ENCODE data around the gene ENO1. TPM values are rescaled to one million over a fixed set of nuclear protein-coding genes. Genes with fewer than 3 reads are reported as not detected.

The ENO1 gene
- total RNA-seq, 1 donor from 2014 or later = 444 TPM

DNA sequence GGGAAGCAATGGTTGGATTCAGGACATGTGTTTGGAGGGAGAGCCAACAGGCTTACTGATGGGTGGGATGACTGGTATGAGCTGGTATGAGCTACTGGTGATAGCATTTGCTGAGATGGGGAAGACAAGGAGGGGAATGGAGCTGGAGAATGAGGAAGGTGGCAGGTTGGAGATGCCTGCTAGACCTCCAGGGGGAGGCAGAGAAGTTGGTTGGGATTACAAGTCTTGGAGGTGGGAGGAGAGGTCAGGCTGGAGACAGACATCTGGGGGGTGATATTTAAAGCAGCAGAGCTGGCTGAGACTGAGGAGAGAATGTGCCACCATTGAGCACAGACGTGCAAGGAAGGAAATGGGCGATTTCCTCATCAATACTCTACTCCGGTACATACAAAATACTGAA, 31.8 kb upstream of the ENO1 start:
- no peak overlapping the region for H3K27ac Mint-ChIP-seq
- peaks cover 5% of the 10 kb centered on the region for H3K27me3 Mint-ChIP-seq
- no peak overlapping the region for H3K4me3 Mint-ChIP-seq (ENCODE audit: low read depth)

DNA sequence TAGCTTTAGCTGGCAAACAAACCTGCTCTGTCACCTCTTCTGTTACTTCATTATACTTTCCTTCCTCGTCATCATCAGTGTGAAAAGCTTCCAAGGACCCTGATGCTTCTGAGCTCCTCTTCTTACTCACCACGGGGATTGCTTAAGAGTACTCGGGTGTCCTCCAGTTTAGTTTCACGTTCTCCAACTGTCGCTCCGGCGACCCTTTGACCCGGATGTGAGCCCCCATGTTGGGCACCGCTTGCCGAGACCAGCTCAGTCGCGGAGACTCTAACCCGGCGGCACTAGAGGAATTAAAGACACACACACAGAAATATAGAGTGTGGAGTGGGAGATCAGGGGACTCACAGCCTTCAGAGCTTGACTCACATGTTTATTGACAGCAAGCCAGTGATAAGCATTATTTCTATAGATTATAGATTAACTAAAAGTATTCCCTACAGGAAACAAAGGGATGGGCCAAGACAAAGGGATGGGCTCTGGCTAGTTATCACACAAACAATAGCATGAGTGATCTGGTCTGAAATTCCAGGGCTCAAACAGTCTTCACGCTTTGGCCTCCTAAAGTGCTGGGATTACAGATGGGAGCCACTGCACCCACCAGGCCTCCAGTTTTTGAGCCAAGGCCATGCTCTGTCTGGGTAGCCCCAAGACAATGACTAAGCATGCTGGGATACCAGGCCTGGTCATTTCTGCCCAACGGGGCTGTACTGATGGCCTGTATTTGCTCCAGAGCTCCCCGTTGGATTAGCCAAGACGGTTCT, 30.1 kb upstream of the ENO1 start:
- TF ChIP-seq, protein P1, sequence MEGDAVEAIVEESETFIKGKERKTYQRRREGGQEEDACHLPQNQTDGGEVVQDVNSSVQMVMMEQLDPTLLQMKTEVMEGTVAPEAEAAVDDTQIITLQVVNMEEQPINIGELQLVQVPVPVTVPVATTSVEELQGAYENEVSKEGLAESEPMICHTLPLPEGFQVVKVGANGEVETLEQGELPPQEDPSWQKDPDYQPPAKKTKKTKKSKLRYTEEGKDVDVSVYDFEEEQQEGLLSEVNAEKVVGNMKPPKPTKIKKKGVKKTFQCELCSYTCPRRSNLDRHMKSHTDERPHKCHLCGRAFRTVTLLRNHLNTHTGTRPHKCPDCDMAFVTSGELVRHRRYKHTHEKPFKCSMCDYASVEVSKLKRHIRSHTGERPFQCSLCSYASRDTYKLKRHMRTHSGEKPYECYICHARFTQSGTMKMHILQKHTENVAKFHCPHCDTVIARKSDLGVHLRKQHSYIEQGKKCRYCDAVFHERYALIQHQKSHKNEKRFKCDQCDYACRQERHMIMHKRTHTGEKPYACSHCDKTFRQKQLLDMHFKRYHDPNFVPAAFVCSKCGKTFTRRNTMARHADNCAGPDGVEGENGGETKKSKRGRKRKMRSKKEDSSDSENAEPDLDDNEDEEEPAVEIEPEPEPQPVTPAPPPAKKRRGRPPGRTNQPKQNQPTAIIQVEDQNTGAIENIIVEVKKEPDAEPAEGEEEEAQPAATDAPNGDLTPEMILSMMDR (IDR thresholded peaks at IDR 0.05; ENCODE audit: unreplicated experiment) = no peak

More for the DNA sequence above, 31.8 kb upstream of the ENO1 start:
- no peak for DNase-seq (ENCODE audit: low spot score, unreplicated experiment)
- TF ChIP-seq, protein P1 (IDR thresholded peaks at IDR 0.05; ENCODE audit: unreplicated experiment) = no peak
- H3K4me1 Mint-ChIP-seq (ENCODE audit: low read depth) = peaks cover 8% of the 10 kb centered on the region
- peaks cover 8% of the 10 kb centered on the region for H3K9me3 Mint-ChIP-seq (ENCODE audit: low read depth)
- peaks cover 3% of the 10 kb centered on the region for H3K36me3 Mint-ChIP-seq (ENCODE audit: insufficient read depth)

DNA sequence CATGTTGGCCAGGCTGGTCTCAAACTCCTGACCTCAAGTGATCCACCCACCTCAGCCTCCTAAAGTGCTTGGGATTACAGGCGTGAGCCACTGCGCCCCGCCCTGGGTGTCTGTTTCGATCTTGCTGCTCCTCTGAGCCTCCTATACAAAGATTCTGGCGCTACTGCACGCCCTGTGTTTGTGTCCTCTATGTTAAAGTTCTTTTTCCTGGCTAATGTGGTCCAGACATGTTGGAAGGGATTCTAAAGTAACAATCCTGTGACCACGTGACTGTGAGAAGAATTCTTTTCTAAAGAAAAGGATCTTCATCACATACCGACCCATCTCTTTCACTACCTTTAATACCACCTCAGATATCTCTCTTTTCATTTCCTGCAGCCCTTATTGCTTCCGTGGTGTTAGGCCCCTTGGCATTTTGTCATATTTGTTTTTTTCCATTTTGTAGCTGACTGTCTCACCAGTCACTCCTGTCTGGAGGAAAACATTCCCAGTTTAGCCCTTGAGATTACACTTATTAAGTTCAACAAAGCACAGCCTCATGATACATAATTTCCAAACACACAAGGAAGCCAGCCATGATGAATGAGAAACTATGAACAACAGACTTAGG, 27.2 kb upstream of the ENO1 start:
- Mint-ChIP-seq H3K4me3 (ENCODE audit: low read depth) (no peak overlapping the region), H3K27ac (no peak overlapping the region), H3K4me1 (ENCODE audit: low read depth) (no peaks in the 10 kb centered on the region), H3K9me3 (ENCODE audit: low read depth) (peaks cover 6% of the 10 kb centered on the region), H3K27me3 (no peaks in the 10 kb centered on the region), H3K36me3 (ENCODE audit: insufficient read depth) (peaks cover 3% of the 10 kb centered on the region)
- DNase-seq (ENCODE audit: low spot score, unreplicated experiment) = no peak
- TF ChIP-seq, protein P1 (IDR thresholded peaks at IDR 0.05; ENCODE audit: unreplicated experiment) = no peak

More for the DNA sequence above, 30.1 kb upstream of the ENO1 start:
- Mint-ChIP-seq H3K27ac (peak overlapping the region; percentile 43), H3K9me3 (ENCODE audit: low read depth) (peaks cover 8% of the 10 kb centered on the region), H3K27me3 (no peaks in the 10 kb centered on the region), H3K4me3 (ENCODE audit: low read depth) (no peak overlapping the region), H3K4me1 (ENCODE audit: low read depth) (peaks cover 2% of the 10 kb centered on the region), H3K36me3 (ENCODE audit: insufficient read depth) (peaks cover 3% of the 10 kb centered on the region)
- DNase-seq (ENCODE audit: low spot score, unreplicated experiment) = no peak

DNA sequence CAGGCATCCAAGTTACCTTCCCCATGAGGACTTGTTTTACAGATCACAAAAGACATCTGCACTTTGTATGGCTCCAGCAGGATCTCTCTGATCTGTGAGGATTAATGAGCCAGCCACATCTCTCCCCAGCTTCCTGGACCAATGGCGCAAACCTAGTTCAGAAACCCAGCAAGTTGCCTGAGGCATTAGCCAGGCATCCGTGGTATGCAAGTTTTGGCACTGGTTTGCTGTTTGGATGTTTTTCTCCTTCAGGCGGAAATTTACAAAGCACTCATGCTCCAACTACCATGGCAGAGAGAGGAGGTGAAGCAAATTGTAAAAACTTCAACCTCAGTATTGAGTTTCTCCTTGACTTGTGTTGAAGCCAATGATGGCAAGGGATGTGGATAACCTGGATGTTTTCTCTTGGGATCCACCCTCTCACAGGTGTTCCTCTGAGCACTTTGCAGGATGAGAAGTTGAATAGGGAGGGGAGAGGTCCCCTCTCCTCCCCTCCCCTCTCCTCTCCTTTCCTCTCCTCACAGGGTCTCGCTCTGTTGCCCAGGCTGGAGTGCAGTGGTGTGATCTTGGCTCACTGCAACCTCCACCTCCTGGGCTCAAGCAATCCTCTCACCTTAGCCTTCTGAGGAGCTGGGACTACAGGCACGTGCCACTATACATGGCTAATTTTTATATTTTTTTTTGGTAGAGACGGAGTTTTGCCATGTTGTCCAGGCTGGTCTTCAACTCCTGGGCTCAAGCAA, 25.6 kb upstream of the ENO1 start:
- H3K4me1 Mint-ChIP-seq (ENCODE audit: low read depth) = no peaks in the 10 kb centered on the region
- H3K4me3 Mint-ChIP-seq (ENCODE audit: low read depth) = no peak overlapping the region
- DNase-seq (ENCODE audit: low spot score, unreplicated experiment) = no peak
- no peaks in the 10 kb centered on the region for H3K27me3 Mint-ChIP-seq
- TF ChIP-seq, protein P1 (IDR thresholded peaks at IDR 0.05; ENCODE audit: unreplicated experiment) = no peak
- H3K9me3 Mint-ChIP-seq (ENCODE audit: low read depth) = no peaks in the 10 kb centered on the region
- no peak overlapping the region for H3K27ac Mint-ChIP-seq
- H3K36me3 Mint-ChIP-seq (ENCODE audit: insufficient read depth) = no peaks in the 10 kb centered on the region

DNA sequence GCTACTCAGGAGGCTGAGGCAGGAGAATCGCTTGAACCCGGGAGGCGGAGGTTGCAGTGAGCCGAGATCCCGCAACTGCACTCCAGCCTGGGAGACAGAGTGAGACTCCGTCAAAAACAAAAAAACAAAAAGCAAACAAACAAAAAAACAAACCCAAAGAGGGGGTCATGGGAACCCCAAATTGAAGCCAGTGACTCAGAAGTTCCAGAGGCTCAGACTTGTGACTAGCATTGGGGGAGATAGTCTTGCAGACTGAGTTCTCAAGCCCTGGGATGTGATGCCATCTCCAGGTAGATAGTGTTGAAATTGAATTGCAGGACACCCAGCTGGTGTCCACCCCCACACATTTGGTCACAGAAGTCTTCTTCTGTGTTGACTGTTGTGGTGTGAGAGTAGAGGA, 24.9 kb upstream of the ENO1 start:
- Mint-ChIP-seq H3K4me1 (ENCODE audit: low read depth) (no peaks in the 10 kb centered on the region), H3K9me3 (ENCODE audit: low read depth) (no peaks in the 10 kb centered on the region), H3K27ac (no peak overlapping the region), H3K27me3 (no peaks in the 10 kb centered on the region), H3K36me3 (ENCODE audit: insufficient read depth) (peaks cover 1% of the 10 kb centered on the region), H3K4me3 (ENCODE audit: low read depth) (no peak overlapping the region)
- DNase-seq (ENCODE audit: low spot score, unreplicated experiment) = no peak
- TF ChIP-seq, protein P1 (IDR thresholded peaks at IDR 0.05; ENCODE audit: unreplicated experiment) = no peak
